HepG2 (cell line): Measurements from ENCODE around the gene CLEC16A. TPM values are rescaled to one million over a fixed set of nuclear protein-coding genes. Genes with fewer than 3 reads are reported as not detected.

Experiments used
- CHCHD3 ChIP-seq: sonication (generic); formaldehyde crosslinking; IDR thresholded peaks from 2 replicates; pipeline ENCODE4 v1.8.0; 2022; ENCODE audit warnings: mild to moderate bottlenecking, missing genetic modification reagents, moderate library complexity
- EEA1 ChIP-seq: sonication (generic); formaldehyde crosslinking; IDR thresholded peaks from 2 replicates; pipeline ENCODE4 v1.5.1; 2020; ENCODE audit warnings: mild to moderate bottlenecking, missing genetic modification reagents, borderline replicate concordance
- GMEB1 ChIP-seq: sonication (generic); formaldehyde crosslinking; IDR thresholded peaks from 2 replicates; pipeline ENCODE4 v1.5.1; 2020; ENCODE audit warnings: missing genetic modification reagents, mild to moderate bottlenecking, borderline replicate concordance
- HNRNPK ChIP-seq: fragments of 200-400 bp; formaldehyde crosslinking; IDR thresholded peaks from 2 replicates; pipeline ENCODE4 v1.6.1; 2018; ENCODE audit warnings: low read length, low read depth, moderate library complexity, mild to moderate bottlenecking; ENCODE audit not compliant: poor library complexity, severe bottlenecking
- LRRFIP1 ChIP-seq: sonication (generic); formaldehyde crosslinking; conservative IDR thresholded peaks from 2 replicates; pipeline ENCODE4 v1.4.0; 2020; ENCODE audit warnings: missing genetic modification reagents
- MAFF ChIP-seq: IDR thresholded peaks from 2 replicates; pipeline ENCODE4 v1.6.1; 2011; ENCODE audit warnings: low read depth, low read length, improper control_type of control experiment
- MXD4 ChIP-seq: IDR thresholded peaks from 2 replicates; pipeline ENCODE4 v1.6.1; 2016; ENCODE audit warnings: mild to moderate bottlenecking, missing biosample characterization, missing genetic modification reagents
- RERE ChIP-seq: IDR thresholded peaks from 2 replicates; pipeline ENCODE4 v1.6.1; 2016; ENCODE audit warnings: low read depth, missing genetic modification reagents, missing compliant biosample characterization
- SNRNP70 ChIP-seq: fragments of 200-400 bp; formaldehyde crosslinking; IDR thresholded peaks from 2 replicates; pipeline ENCODE4 v1.6.1; 2017; ENCODE audit warnings: mild to moderate bottlenecking, low read depth, low read length, moderate library complexity
- ZBTB49 ChIP-seq: sonication (generic); formaldehyde crosslinking; IDR thresholded peaks from 2 replicates; pipeline ENCODE4 v1.4.0; 2020; ENCODE audit warnings: missing genetic modification reagents, borderline replicate concordance
- ZNF232 ChIP-seq: sonication (generic); formaldehyde crosslinking; IDR thresholded peaks from 2 replicates; pipeline ENCODE4 v1.4.0; 2020; ENCODE audit warnings: missing genetic modification reagents, borderline replicate concordance
- ZNF280B ChIP-seq: sonication (generic); formaldehyde crosslinking; IDR thresholded peaks from 2 replicates; pipeline ENCODE4 v1.5.0; 2020; ENCODE audit warnings: missing genetic modification reagents, mild to moderate bottlenecking, borderline replicate concordance
- ZNF343 ChIP-seq: sonication (generic); formaldehyde crosslinking; IDR thresholded peaks from 2 replicates; pipeline ENCODE4 v1.4.0; 2020; ENCODE audit warnings: mild to moderate bottlenecking, missing genetic modification reagents
- ZNF670 ChIP-seq: sonication (generic); formaldehyde crosslinking; IDR thresholded peaks from 2 replicates; pipeline ENCODE4 v1.8.0; 2022; ENCODE audit warnings: mild to moderate bottlenecking, missing genetic modification reagents, borderline replicate concordance
- polyA plus RNA-seq, 8 experiments: library from polyadenylated mRNA; depleted of rRNA in 3 of 8; stranded (reverse) in 7 of 8; unstranded in 1 of 8; fragments of >200 nt; fragmentation: Illumina TruSeq in 4 of 8; extraction: Trizol in 4 of 8; gene quantifications; 2 replicates each; pipeline versions ENCODE4 v1.2.1 to v1.2.3, GENCODE V29; 2011 to 2016; ENCODE audit warnings: low read depth in 4 of 8, missing spikeins in 1 of 8, mixed read lengths in 1 of 8; ENCODE audit not compliant: insufficient read depth in 1 of 8
- total RNA-seq, 5 experiments: library from RNA; depleted of rRNA; stranded (reverse); fragments of >200 nt; fragmentation: Illumina TruSeq; extraction: Trizol; gene quantifications; 2 replicates each; pipeline ENCODE4 v1.2.3, GENCODE V29; 2016; ENCODE audit warnings: low read depth in 1 of 5

Gene CLEC16A
- total and polyA plus RNA-seq, 2 of the 13 experiments (the other 11 are each of a cell fraction or from before 2014, with no cell fraction given) = 8.5 to 10.3 TPM

- no peak for TF ChIP-seq LRRFIP1
- TF ChIP-seq ZNF232 = peak; percentile 34; the same call in 1 of the 2 replicates
- TF ChIP-seq HNRNPK = no peak
- TF ChIP-seq GMEB1 (CRISPR knock-in tag) = peak; percentile 35; the same call in 1 of the 2 replicates
- no peak for TF ChIP-seq SNRNP70
- no peak for TF ChIP-seq RERE (CRISPR knock-in tag)
- no peak for TF ChIP-seq EEA1 (CRISPR knock-in tag)
- peak; percentile 5; the same call in 1 of the 2 replicates for TF ChIP-seq MAFF
- no peak for TF ChIP-seq CHCHD3
- TF ChIP-seq ZNF343 (CRISPR knock-in tag) = no peak
- TF ChIP-seq ZBTB49 (CRISPR knock-in tag) = no peak
- no peak for TF ChIP-seq ZNF280B
- TF ChIP-seq MXD4 (CRISPR knock-in tag) = peak; percentile 70; the same call in 1 of the 2 replicates
- TF ChIP-seq ZNF670 = no peak
These were observed 25.9 kb upstream of the CLEC16A start (continued) for GRCh38 chr16:10918294-10919002.
